NCI-H2227 treated with DMSO at 0.1 percent for 48 hours (cell line): ENCODE results near the gene TBC1D9B.

Experiments used
- DNase-seq: peaks from one replicate; lab custom pipeline; 2025; lab: John Stamatoyannopoulos, UW

TBC1D9B gene

GRCh38 chr5:179907556-179908324 is at the start of gene TBC1D9B:
TSS of gene TBC1D9B (minus strand) at chr5:179907897. CDS start at chr5:179907821, 76 bp downstream.
- DNase-seq = peak; percentile 32

GRCh38 chr5:179955630-179956029 is 47.9 kb upstream of the TBC1D9B start:
- DNase-seq = no peak

DNA sequence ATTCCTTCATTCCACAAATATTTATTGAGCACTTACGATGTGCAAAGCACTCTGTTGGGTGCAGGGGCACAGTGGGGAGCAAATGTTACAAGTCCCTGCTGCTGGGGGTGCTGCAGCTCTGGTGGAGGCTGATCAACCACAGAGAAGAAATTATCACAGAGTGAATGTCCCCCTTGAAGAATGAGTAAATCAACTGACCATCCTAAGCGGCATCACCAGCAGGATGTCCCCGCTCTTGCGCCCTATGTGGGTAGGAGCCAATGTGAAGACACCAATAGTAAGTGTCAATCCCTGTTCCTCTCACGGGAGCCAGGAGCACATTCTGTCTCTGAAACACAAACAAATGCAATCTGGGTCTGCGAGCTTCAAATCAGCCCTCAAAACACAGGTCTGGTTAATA is 47.4 kb upstream of the TBC1D9B start:
- no peak for DNase-seq

DNA sequence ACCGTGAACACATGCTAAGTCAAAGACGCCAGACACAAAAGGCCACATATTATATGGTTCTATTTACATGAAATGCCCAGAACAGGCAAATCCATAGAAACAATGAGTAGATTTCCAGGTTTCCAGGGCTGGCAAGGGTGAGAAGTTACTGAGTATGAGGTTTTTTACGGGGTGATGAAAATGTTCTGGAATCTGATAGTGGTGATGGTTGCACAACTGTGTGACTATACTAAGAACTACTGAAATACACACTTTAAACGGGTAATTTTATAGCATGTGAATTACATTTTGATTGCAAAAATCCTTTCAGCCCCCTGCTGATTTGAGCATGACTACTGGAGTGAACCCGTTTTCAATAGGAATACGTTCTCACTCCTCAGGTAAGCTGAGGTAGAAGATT is 46.7 kb upstream of the TBC1D9B start:
- DNase-seq = no peak

- DNase-seq = no peak
Observed at GRCh38 chr5:179953987-179954386, 46.3 kb upstream of the TBC1D9B start.

DNA sequence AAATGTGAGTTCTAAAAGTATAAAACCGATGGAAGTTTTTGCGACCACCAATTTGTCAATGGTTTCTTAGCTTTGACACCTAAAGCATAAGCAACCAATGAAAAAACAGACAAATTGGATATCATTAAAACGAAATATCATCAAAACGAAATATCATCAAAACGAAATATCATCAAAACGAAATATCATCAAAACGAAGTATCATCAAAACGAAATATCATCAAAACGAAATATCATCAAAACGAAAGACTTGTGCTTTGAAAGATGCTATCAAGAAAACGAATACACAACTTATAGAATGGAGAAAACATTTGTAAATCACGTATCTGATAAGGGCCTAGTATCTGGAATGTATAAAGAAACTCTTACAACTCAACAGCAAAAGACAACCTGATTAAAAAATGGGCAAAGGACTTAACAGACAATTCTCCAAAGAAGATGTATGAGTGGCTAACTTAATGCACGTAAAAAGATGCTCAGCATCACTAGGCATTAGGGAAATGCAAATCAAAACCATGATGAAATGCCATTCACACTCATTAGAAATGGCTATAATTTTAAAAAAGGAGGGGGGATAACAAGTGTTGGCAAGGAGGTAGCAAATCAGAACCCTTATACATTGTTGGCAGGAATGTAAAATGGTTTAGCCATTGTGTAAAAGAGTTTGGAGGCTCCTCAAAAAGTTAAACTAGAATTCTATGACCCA is 29.4 kb upstream of the TBC1D9B start:
- no peak for DNase-seq

GRCh38 chr5:179930788-179931473 is 23.2 kb upstream of the TBC1D9B start:
- no peak for DNase-seq

GRCh38 chr5:179927824-179928223 is 20.1 kb upstream of the TBC1D9B start:
- DNase-seq = no peak

DNA sequence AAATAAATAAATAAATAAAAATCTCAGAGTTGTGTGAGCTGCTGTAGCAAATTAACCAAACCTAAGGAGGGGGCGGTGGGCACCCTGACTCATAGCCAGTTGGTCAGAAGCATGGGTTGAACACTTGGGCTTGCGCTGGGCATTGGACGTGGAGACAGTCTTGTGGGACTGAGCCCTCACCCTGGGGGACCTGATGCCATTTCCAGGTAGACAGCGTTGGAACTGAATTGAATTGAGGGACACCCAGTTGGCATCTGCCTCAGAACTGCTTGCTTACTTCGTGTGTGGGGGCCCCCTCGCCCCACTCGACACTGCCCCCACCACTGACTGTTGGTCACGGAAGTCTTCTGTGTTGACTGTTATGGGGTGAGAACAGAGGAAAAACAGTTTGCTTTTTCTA is 19.0 kb upstream of the TBC1D9B start:
- DNase-seq = no peak

DNA sequence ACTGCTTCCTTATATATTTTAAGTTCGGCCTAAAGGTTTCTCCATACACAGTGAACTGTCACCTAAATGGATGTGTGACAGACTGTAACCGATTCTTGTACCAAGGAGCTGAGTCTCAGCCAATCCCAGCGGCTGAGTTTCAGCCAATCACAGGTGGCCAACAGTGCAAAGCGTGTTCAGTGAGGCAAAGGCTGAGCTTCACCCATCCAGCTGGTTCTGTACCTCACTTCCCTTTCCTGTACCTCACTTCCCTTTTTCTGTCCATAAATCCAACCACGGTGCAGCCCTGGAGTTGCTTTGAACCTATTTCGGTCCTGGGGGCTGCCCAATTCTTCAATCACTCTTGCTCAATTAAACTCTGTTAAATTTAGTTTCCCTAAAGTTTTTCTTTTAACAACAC is 15.7 kb upstream of the TBC1D9B start:
- DNase-seq = no peak

GRCh38 chr5:179920175-179920574 is 12.5 kb upstream of the TBC1D9B start:
- DNase-seq = no peak

DNA sequence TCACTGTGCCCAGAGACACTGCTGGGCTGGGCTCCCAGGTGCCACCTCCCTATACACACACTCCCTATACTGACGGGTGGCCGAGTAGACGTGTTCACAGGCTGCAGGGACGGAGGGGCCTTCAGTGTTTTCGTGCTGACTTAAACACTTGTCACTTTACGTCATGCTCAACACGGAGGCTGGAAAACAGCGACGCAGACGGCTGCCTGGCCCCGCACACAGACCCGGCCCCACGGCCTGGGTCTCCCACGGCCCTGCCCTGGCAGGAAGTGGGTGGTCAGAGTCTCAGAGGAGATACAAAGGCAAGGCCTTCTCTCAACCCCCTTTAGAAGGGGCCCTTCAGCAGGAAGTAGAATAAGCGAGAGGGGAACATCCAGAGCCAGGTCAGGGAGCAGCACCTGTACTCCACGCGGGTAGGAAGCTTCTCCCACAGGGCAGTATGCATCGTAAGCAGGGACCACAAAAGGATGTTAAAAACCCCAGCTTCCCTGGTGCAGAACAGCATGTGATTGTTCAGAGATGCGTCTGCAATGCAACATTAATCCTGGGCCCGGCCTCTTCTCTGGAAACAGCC is 11.9 kb upstream of the TBC1D9B start:
- DNase-seq = no peak

DNA sequence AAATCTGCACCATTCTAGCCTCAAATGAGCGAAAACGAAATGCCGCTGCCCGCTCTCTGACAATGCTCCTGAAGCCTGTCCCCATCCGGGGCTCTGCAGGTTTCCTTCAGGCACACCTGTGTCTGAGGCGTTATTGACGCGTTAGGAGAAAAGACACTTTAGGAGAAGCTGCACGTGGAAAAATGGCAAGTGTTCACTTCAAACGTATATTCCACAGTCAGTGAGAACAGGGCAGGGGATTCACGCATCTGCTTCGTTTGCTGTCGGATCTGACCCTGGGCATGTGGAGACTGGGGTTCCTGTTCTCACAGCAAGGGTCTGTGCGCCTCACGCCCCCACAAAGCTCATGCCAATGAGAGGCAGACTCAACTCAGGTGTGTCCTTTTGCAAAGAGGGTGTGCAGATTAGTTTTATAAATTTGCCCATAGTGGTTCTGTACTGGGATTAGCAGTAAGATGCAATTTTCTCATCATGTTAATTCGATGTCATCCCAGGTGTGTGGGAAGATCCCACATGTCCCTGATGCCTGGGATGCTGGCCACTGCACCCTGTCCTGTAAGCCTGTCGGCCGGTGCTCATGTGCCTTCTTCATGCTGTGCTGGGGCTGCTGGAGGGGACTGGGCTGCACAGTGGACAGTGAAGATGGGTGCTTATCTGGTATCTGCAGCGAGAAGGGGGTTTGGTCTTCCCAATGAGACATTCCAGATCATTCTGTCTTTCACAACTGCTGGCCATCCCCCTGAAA is 11.2 kb upstream of the TBC1D9B start:
- DNase-seq = no peak

- DNase-seq = no peak
Observed at GRCh38 chr5:179916523-179916922, 8.8 kb upstream of the TBC1D9B start.

- no peak for DNase-seq
Observed at GRCh38 chr5:179915406-179915935, 7.8 kb upstream of the TBC1D9B start.

- DNase-seq = no peak
Observed at GRCh38 chr5:179914032-179914755, 6.5 kb upstream of the TBC1D9B start.

DNA sequence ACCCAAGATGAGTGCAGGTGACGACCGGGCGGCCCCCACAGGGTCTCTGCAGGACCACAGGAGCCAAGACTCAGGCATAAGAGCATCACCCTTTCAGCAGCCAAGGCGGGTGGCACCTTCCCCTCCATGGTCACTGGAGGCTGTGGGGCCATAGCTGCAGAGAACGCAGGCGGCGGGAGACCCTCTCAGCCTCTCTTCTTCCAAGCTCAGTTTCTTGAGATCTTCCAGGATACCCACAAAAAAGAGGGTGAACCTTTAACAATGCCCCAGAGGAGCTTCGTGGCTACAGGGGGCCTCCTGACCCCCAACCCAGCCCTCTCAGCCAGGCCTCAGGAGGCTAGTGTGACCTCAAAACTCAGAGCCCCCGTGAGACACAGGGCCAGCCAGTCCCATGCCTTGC is 5.8 kb upstream of the TBC1D9B start:
- DNase-seq = no peak

DNA sequence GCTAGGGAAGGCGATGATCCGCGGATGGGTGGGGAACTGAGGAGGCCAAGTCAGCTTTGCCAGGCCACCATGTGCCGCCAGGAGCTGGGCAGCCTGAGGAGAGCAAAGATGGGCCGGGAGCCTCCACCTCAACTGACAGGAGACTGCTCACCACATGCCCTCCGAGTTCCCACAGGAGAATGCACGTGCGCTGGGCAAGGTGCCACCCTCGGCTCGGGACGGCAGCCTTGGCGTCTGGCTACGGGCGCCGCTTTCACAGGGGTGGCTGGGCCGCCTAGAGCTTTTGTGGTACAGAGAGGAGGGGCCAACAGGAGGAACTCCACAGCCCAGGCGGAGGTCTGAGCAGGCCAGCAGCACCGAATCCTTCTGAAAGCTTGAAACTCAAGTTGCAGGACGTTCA is 5.3 kb upstream of the TBC1D9B start:
- DNase-seq = no peak

- no peak for DNase-seq
Observed at GRCh38 chr5:179912386-179912785, 4.7 kb upstream of the TBC1D9B start.

GRCh38 chr5:179909224-179909623 is 1.5 kb upstream of the TBC1D9B start:
- no peak for DNase-seq

- no peak for DNase-seq
Observed at GRCh38 chr5:179908528-179908927, 831 bp upstream of the TBC1D9B start.
